Suprapubic skin (tissue), 4 donors: ENCODE results near the gene MUC16. TPM values are rescaled to one million over a fixed set of nuclear protein-coding genes. Genes with fewer than 3 reads are reported as not detected.

ENCODE experiments used
- DNase-seq, 2 donors: peaks; one replicate each; pipeline ENCODE4 v3.0.0-alpha.2; 2019; ENCODE audit warnings: low spot score in 2 of 2
- H3K27ac ChIP-seq: fragments of 200-600 bp; sonication (generic); one replicate; pipeline ENCODE4 v1.5.1; 2019
- H3K27me3 ChIP-seq: fragments of 200-600 bp; sonication (generic); one replicate; pipeline ENCODE4 v1.5.1; 2019
- H3K36me3 ChIP-seq: fragments of 200-600 bp; sonication (generic); one replicate; pipeline ENCODE4 v1.5.1; 2019
- H3K4me1 ChIP-seq: fragments of 200-600 bp; sonication (generic); one replicate; pipeline ENCODE4 v1.5.1; 2019
- H3K4me3 ChIP-seq: fragments of 200-600 bp; sonication (generic); one replicate; pipeline ENCODE4 v1.5.1; 2019; ENCODE audit warnings: mild to moderate bottlenecking
- H3K9me3 ChIP-seq: fragments of 200-600 bp; sonication (generic); one replicate; pipeline ENCODE4 v1.5.1; 2019
- CTCF ChIP-seq, 2 donors: fragments of 200-600 bp in 1 of 2; fragments of 450-650 bp in 1 of 2; sonication (generic) in 1 of 2; IDR thresholded peaks; one replicate each; pipeline ENCODE4 v1.5.1; 2016 to 2019; ENCODE audit warnings: antibody characterized with exemption in 2 of 2, mild to moderate bottlenecking in 1 of 2, moderate library complexity in 1 of 2
- EP300 ChIP-seq: sonication (generic); formaldehyde crosslinking; IDR thresholded peaks from one replicate; pipeline ENCODE4 v1.6.1; 2017; ENCODE audit warnings: antibody characterized with exemption
- POLR2A ChIP-seq, 2 donors: fragments of 450-650 bp; IDR thresholded peaks; one replicate each; pipeline ENCODE4 v1.6.1; 2017; ENCODE audit warnings: antibody characterized with exemption in 2 of 2, mild to moderate bottlenecking in 2 of 2, moderate library complexity in 2 of 2
- POLR2AphosphoS5 ChIP-seq, 3 donors: sonication (generic); formaldehyde crosslinking; IDR thresholded peaks; one replicate each; pipeline ENCODE4 v1.6.1; 2017; ENCODE audit warnings: antibody characterized with exemption in 3 of 3
- WGBS: methylation state at CpG from one replicate; pipeline ENCODE4 v1.1.5; 2018; 5-methylcytosine and 5-hydroxymethylcytosine counted together
- total RNA-seq, 4 donors: library from RNA; depleted of rRNA; stranded (reverse); fragments of >200 nt; gene quantifications; one replicate each; pipeline ENCODE4 v1.1.0, GENCODE V29; 2016

The MUC16 gene
- total RNA-seq, 4 donors from 2014 or later: under 0.01 to 0.91 (median 0.21) TPM

- TF ChIP-seq EP300 (no peak), CTCF (IDR thresholded peaks at IDR 0.05) (no peak), POLR2A (IDR thresholded peaks at IDR 0.05) (no peak), POLR2AphosphoS5 (IDR thresholded peaks at IDR 0.05) (no peak)
- no peak overlapping the region for H3K27ac ChIP-seq
- no peaks in the 10 kb centered on the region for H3K36me3 ChIP-seq
- DNase-seq: no peak
- WGBS: 62% methylated on average over 5 of the region's 5 CpGs
- H3K4me3 ChIP-seq: no peak overlapping the region
- H3K4me1 ChIP-seq: no peaks in the 10 kb centered on the region
- peaks cover 6% of the 10 kb centered on the region for H3K27me3 ChIP-seq
- no peaks in the 10 kb centered on the region for H3K9me3 ChIP-seq
These were observed 29.5 kb upstream of the MUC16 start for GRCh38 chr19:9039728-9040127.

- DNase-seq: no peak
- TF ChIP-seq CTCF (IDR thresholded peaks at IDR 0.05) (no peak), POLR2A (IDR thresholded peaks at IDR 0.05) (no peak), EP300 (no peak), POLR2AphosphoS5 (IDR thresholded peaks at IDR 0.05) (no peak)
- peaks cover 6% of the 10 kb centered on the region for H3K27me3 ChIP-seq
These were observed 27.3 kb upstream of the MUC16 start for GRCh38 chr19:9037400-9038062.

GRCh38 chr19:9032136-9032631 is 22.0 kb upstream of the MUC16 start:
- DNase-seq: no peak
- WGBS: 75% methylated on average over 5 of the region's 5 CpGs
- TF ChIP-seq POLR2AphosphoS5 (IDR thresholded peaks at IDR 0.05) (no peak), EP300 (no peak), CTCF (IDR thresholded peaks at IDR 0.05) (no peak), POLR2A (IDR thresholded peaks at IDR 0.05) (no peak)
- no peaks in the 10 kb centered on the region for H3K4me1 ChIP-seq
- H3K9me3 ChIP-seq: no peaks in the 10 kb centered on the region
- peaks cover 6% of the 10 kb centered on the region for H3K27me3 ChIP-seq
- no peaks in the 10 kb centered on the region for H3K36me3 ChIP-seq
- no peak overlapping the region for H3K27ac ChIP-seq
- H3K4me3 ChIP-seq: no peak overlapping the region

More at GRCh38 chr19:9037400-9038062, 27.3 kb upstream of the MUC16 start:
- Histone ChIP-seq H3K4me3 (no peak overlapping the region), H3K9me3 (no peaks in the 10 kb centered on the region), H3K36me3 (no peaks in the 10 kb centered on the region), H3K4me1 (no peaks in the 10 kb centered on the region), H3K27ac (no peak overlapping the region)
- 77% methylated on average over 8 of the region's 8 CpGs for WGBS

GRCh38 chr19:9018163-9018875 is 8.1 kb upstream of the MUC16 start:
- TF ChIP-seq POLR2A (IDR thresholded peaks at IDR 0.05): no peak
- no peak for TF ChIP-seq POLR2AphosphoS5 (IDR thresholded peaks at IDR 0.05)
- TF ChIP-seq CTCF (IDR thresholded peaks at IDR 0.05): no peak
- no peak for TF ChIP-seq EP300
- no peak for DNase-seq
- WGBS: 76% methylated on average over 27 of the region's 27 CpGs
- no peaks in the 10 kb centered on the region for H3K4me1 ChIP-seq
- no peak overlapping the region for H3K4me3 ChIP-seq
- H3K27ac ChIP-seq: no peak overlapping the region
- no peaks in the 10 kb centered on the region for H3K27me3 ChIP-seq
- H3K9me3 ChIP-seq: no peaks in the 10 kb centered on the region
- H3K36me3 ChIP-seq: no peaks in the 10 kb centered on the region

GRCh38 chr19:9014803-9015202 is 4.6 kb upstream of the MUC16 start:
- Histone ChIP-seq H3K27ac (no peak overlapping the region), H3K27me3 (peaks cover 17% of the 10 kb centered on the region), H3K4me1 (peaks cover 7% of the 10 kb centered on the region), H3K9me3 (no peaks in the 10 kb centered on the region), H3K36me3 (no peaks in the 10 kb centered on the region), H3K4me3 (no peak overlapping the region)
- 50% methylated on average over 7 of the region's 7 CpGs for WGBS
- no peak for DNase-seq
- TF ChIP-seq CTCF (IDR thresholded peaks at IDR 0.05) (no peak), POLR2A (IDR thresholded peaks at IDR 0.05) (no peak), EP300 (no peak), POLR2AphosphoS5 (IDR thresholded peaks at IDR 0.05) (no peak)
